GM21737 (cell line): Measurements from ENCODE around the gene SLC8A2.
"Not testable (repeated sequence)": the region's sequence is repeated elsewhere in the genome, so short reads cannot be mapped to it uniquely, and the experiment has no call there.

Experiments used
- ATAC-seq: cut with Tn5 transposase; IDR thresholded peaks from one replicate; pipeline ENCODE4 v1.9.1; 2021; ENCODE audit warnings: mild to moderate bottlenecking, moderate library complexity; ENCODE audit not compliant: unreplicated experiment

SLC8A2 gene

GRCh38 chr19:47487551-47488515 lies 16.1 kb upstream of the SLC8A2 start:
- ATAC-seq = no peak

- no peak for ATAC-seq
Measured at GRCh38 chr19:47486900-47487299, 15.2 kb upstream of the SLC8A2 start.

- not testable (repeated sequence) for ATAC-seq
Measured at GRCh38 chr19:47486220-47486619, 14.5 kb upstream of the SLC8A2 start.

GRCh38 chr19:47485210-47485609 lies 13.5 kb upstream of the SLC8A2 start:
- ATAC-seq = no peak

GRCh38 chr19:47483800-47484690 lies 12.4 kb upstream of the SLC8A2 start, which contains the start of gene KPTN:
Gene KPTN, minus strand, starts transcription at chr19:47484219. Its CDS starts 59 bp downstream, at chr19:47484160.
- ATAC-seq = peak; percentile 65

- ATAC-seq = no peak
Measured at GRCh38 chr19:47483200-47483599, 11.5 kb upstream of the SLC8A2 start.

- ATAC-seq = no peak
Measured at GRCh38 chr19:47481460-47482052, 9.9 kb upstream of the SLC8A2 start.

GRCh38 chr19:47480658-47481057 lies 9.0 kb upstream of the SLC8A2 start:
- no peak for ATAC-seq

- ATAC-seq = no peak
Measured at GRCh38 chr19:47479701-47480503, 8.2 kb upstream of the SLC8A2 start.

GRCh38 chr19:47476438-47476972 lies 4.8 kb upstream of the SLC8A2 start:
- no peak for ATAC-seq

GRCh38 chr19:47475465-47475864 lies 3.8 kb upstream of the SLC8A2 start:
- ATAC-seq = no peak

GRCh38 chr19:47473336-47473735 lies 1.6 kb upstream of the SLC8A2 start:
- no peak for ATAC-seq

GRCh38 chr19:47471381-47471732 lies 336 bp downstream of the SLC8A2 start:
- no peak for ATAC-seq

- ATAC-seq = no peak
Measured at GRCh38 chr19:47470447-47471195, 1.1 kb downstream of the SLC8A2 start.

- ATAC-seq = no peak
Measured at GRCh38 chr19:47469719-47470118, 2.0 kb downstream of the SLC8A2 start.

GRCh38 chr19:47469363-47469700 lies 2.4 kb downstream of the SLC8A2 start:
- no peak for ATAC-seq

- ATAC-seq = no peak
Measured at GRCh38 chr19:47467914-47468313, 3.8 kb downstream of the SLC8A2 start.

GRCh38 chr19:47465957-47466356 lies 5.7 kb downstream of the SLC8A2 start:
- ATAC-seq = no peak

GRCh38 chr19:47464675-47465419 lies 6.8 kb downstream of the SLC8A2 start:
- ATAC-seq = no peak
